NOMO-1 (cell line): ENCODE results near the gene AMBRA1.

Source experiments
- DNase-seq, 2 experiments: peaks; one replicate each; lab custom pipeline; 2025; ENCODE audit not compliant: unreplicated experiment in 2 of 2; lab: John Stamatoyannopoulos, UW

Gene AMBRA1

GRCh38 chr11:46413760-46414465, 179.9 kb downstream of the AMBRA1 start:
- DNase-seq = no peak

- DNase-seq = no peak
Observed at GRCh38 chr11:46410021-46410420, 183.8 kb downstream of the AMBRA1 start.

GRCh38 chr11:46408407-46408986, 185.3 kb downstream of the AMBRA1 start:
- DNase-seq = no peak

GRCh38 chr11:46407635-46408034, 186.2 kb downstream of the AMBRA1 start:
- no peak for DNase-seq

- DNase-seq = no peak
Observed at GRCh38 chr11:46404476-46405017, 189.3 kb downstream of the AMBRA1 start.

GRCh38 chr11:46402957-46403902, 190.6 kb downstream of the AMBRA1 start:
- no peak for DNase-seq

- DNase-seq = no peak
Observed at GRCh38 chr11:46397526-46397925, 196.3 kb downstream of the AMBRA1 start.

GRCh38 chr11:46393759-46394158, 200.1 kb downstream of the AMBRA1 start:
- DNase-seq = no peak

- no peak for DNase-seq
Observed at GRCh38 chr11:46393231-46393616, 200.6 kb downstream of the AMBRA1 start.

GRCh38 chr11:46392421-46393230, 201.2 kb downstream of the AMBRA1 start:
- DNase-seq = peak; percentile 73 to 80

GRCh38 chr11:46391578-46392420, 202.0 kb downstream of the AMBRA1 start, which contains the start of gene CHRM4:
TSS of gene CHRM4 (minus strand) at chr11:46391776. CDS start at chr11:46386557, 5,219 bp downstream.
- peak; percentile 18 to 24 for DNase-seq

GRCh38 chr11:46391186-46391577, 202.6 kb downstream of the AMBRA1 start:
- no peak for DNase-seq

GRCh38 chr11:46390331-46391171, 203.3 kb downstream of the AMBRA1 start:
- no peak for DNase-seq

GRCh38 chr11:46389450-46390330, 204.1 kb downstream of the AMBRA1 start:
- peak; percentile 48 to 68 for DNase-seq

GRCh38 chr11:46388619-46389449, 205.0 kb downstream of the AMBRA1 start:
- no peak for DNase-seq

- peak; percentile 24 to 34 for DNase-seq
Observed at GRCh38 chr11:46387919-46388618, 205.8 kb downstream of the AMBRA1 start.
